Measurements from ENCODE around the gene PARP12.

DNA sequence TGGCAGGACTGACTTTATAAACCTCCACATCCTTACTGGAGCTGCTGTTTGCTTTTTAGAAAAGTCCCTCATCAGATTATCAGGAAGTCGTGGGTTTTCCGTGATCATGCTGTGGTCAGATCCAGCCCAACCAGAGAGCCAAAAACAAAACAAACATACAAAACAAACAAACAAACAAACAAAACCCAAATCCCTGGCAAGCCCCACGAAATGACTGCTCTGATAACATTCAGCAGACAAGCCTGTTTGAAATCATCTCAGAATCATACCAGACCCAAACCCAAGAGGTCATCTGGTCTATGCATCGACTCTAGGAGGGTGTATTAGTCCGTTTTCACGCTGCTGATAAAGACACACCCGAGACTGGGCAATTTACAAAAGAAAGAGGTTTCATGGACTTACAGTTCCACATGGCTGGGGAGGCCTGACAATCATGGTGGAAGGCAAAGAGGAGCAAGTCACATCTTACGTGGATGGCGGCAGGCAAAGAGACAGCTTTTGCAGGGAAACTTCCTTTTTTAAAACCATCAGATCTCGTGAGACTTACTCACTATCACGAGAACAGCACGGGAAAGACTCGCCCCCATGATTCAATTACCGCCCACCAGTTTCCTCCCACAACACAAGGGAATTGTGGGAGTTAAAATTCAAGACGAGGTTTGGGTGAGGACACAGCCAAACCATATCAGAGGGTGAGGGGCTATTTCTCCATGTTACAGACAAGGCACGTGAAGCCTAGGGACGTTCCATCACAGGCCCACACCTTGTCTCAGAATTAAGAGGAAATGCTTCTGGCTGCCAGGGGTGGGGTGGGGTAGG, 85.7 kb downstream of the PARP12 start:
- no peak for TF ChIP-seq RBM39 (IDR thresholded peaks at IDR 0.05; ENCODE audit: low read depth, low read length, poor library complexity, severe bottlenecking)
- TF ChIP-seq, protein P1, sequence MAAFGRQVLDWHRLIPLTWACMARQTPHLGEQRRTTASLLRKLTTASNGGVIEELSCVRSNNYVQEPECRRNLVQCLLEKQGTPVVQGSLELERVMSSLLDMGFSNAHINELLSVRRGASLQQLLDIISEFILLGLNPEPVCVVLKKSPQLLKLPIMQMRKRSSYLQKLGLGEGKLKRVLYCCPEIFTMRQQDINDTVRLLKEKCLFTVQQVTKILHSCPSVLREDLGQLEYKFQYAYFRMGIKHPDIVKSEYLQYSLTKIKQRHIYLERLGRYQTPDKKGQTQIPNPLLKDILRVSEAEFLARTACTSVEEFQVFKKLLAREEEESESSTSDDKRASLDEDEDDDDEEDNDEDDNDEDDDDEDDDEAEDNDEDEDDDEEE (CRISPR knock-in tag; IDR thresholded peaks at IDR 0.05) = no peak
- no peak for TF ChIP-seq POLR2AphosphoS5 (IDR thresholded peaks at IDR 0.05; ENCODE audit: low read depth, low read length)
- TF ChIP-seq PAF1 (CRISPR knock-in tag; IDR thresholded peaks at IDR 0.05) = no peak
- TF ChIP-seq, protein P2, sequence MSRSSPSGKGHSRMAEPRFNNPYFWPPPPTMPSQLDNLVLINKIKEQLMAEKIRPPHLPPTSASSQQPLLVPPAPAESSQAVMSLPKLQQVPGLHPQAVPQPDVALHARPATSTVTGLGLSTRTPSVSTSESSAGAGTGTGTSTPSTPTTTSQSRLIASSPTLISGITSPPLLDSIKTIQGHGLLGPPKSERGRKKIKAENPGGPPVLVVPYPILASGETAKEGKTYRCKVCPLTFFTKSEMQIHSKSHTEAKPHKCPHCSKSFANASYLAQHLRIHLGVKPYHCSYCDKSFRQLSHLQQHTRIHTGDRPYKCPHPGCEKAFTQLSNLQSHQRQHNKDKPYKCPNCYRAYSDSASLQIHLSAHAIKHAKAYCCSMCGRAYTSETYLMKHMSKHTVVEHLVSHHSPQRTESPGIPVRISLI (CRISPR knock-in tag; IDR thresholded peaks at IDR 0.05; ENCODE audit: borderline replicate concordance) = no peak
- TF ChIP-seq, protein P3, sequence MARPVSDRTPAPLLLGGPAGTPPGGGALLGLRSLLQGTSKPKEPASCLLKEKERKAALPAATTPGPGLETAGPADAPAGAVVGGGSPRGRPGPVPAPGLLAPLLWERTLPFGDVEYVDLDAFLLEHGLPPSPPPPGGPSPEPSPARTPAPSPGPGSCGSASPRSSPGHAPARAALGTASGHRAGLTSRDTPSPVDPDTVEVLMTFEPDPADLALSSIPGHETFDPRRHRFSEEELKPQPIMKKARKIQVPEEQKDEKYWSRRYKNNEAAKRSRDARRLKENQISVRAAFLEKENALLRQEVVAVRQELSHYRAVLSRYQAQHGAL (CRISPR knock-in tag; IDR thresholded peaks at IDR 0.05; ENCODE audit: not compliant biosample characterization) = no peak
- no peak for TF ChIP-seq SRF (IDR thresholded peaks at IDR 0.05; ENCODE audit: low read depth, low read length)
- TF ChIP-seq, protein P4, sequence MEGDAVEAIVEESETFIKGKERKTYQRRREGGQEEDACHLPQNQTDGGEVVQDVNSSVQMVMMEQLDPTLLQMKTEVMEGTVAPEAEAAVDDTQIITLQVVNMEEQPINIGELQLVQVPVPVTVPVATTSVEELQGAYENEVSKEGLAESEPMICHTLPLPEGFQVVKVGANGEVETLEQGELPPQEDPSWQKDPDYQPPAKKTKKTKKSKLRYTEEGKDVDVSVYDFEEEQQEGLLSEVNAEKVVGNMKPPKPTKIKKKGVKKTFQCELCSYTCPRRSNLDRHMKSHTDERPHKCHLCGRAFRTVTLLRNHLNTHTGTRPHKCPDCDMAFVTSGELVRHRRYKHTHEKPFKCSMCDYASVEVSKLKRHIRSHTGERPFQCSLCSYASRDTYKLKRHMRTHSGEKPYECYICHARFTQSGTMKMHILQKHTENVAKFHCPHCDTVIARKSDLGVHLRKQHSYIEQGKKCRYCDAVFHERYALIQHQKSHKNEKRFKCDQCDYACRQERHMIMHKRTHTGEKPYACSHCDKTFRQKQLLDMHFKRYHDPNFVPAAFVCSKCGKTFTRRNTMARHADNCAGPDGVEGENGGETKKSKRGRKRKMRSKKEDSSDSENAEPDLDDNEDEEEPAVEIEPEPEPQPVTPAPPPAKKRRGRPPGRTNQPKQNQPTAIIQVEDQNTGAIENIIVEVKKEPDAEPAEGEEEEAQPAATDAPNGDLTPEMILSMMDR (CRISPR knock-in tag; IDR thresholded peaks at IDR 0.05) = no peak
- TF ChIP-seq BHLHE40 (IDR thresholded peaks at IDR 0.05; ENCODE audit: low read length) = no peak
- TF ChIP-seq DNMT1 (CRISPR knock-in tag; IDR thresholded peaks at IDR 0.05) = no peak
- TF ChIP-seq ZSCAN30 (CRISPR knock-in tag; IDR thresholded peaks at IDR 0.05) = no peak
- no peak for TF ChIP-seq MLLT10 (CRISPR knock-in tag; IDR thresholded peaks at IDR 0.05)
